IMR-90 (cell line): ENCODE data around the gene SYCN. TPM values are rescaled to one million over a fixed set of nuclear protein-coding genes. Genes with fewer than 3 reads are reported as not detected.

Experiments used
- ATAC-seq: fragments of 200-7000 bp; cut with Tn5 transposase; 2 replicates; pipeline ENCODE4 v1.9.1; 2020; ENCODE audit warnings: low read depth, mild to moderate bottlenecking, moderate library complexity
- BruUV-seq: library from RNA; stranded (reverse); fragments of 400-500 nt; replicated peaks from 2 replicates; lab custom pipeline; 2021; lab: Mats Ljungman, UMichigan
- CTCF ChIA-PET: fragments of 300-600 bp; formaldehyde crosslinking; extraction: SDS; loops from one replicate; lab custom pipeline; 2021; ENCODE audit warnings: antibody characterized with exemption; lab: Yijun Ruan, JAX
- POLR2A ChIA-PET: fragments of 300-600 bp; sonication (Branson Sonifier 250); formaldehyde crosslinking; loops from one replicate; lab custom pipeline; 2022; ENCODE audit warnings: antibody characterized with exemption; ENCODE audit not compliant: unreplicated experiment; lab: Charles Lee
- DNase-seq: peaks from one replicate; pipeline ENCODE4 v3.0.0; 2013
- H2AFZ ChIP-seq: replicated peaks from 2 replicates; pipeline ENCODE3; 2013; ENCODE audit warnings: low read length, mild to moderate bottlenecking; ENCODE audit not compliant: poor library complexity
- H2AK5ac ChIP-seq: 2 replicates; pipeline ENCODE4 v1.6.1; 2013; ENCODE audit warnings: low read depth, low read length, inconsistent platforms
- H2AK9ac ChIP-seq: replicated peaks from 2 replicates; pipeline ENCODE3; 2013; ENCODE audit warnings: mild to moderate bottlenecking, low read depth, low read length, moderate library complexity; ENCODE audit not compliant: poor library complexity
- H2BK120ac ChIP-seq: 2 replicates; pipeline ENCODE4 v1.6.1; 2013; ENCODE audit warnings: low read depth, low read length, inconsistent platforms
- H2BK15ac ChIP-seq: 3 replicates; pipeline ENCODE4 v1.6.1; 2013; ENCODE audit warnings: low read depth, low read length, inconsistent platforms
- H2BK20ac ChIP-seq: 2 replicates; pipeline ENCODE4 v1.6.1; 2013; ENCODE audit warnings: low read depth, mild to moderate bottlenecking, inconsistent platforms, low read length, moderate library complexity
- H2BK5ac ChIP-seq: 2 replicates; pipeline ENCODE4 v1.6.1; 2013; ENCODE audit warnings: mild to moderate bottlenecking, low read depth, low read length, inconsistent platforms; ENCODE audit not compliant: poor library complexity, severe bottlenecking
- H3K14ac ChIP-seq: replicated peaks from 2 replicates; pipeline ENCODE4 v1.6.1; 2013; ENCODE audit warnings: low read depth, low read length, inconsistent platforms
- H3K18ac ChIP-seq: 2 replicates; pipeline ENCODE4 v1.6.1; 2013; ENCODE audit warnings: low read depth, low read length, control low read depth
- H3K23ac ChIP-seq: 2 replicates; pipeline ENCODE4 v1.6.1; 2013; ENCODE audit warnings: low read depth, low read length, inconsistent platforms
- H3K27ac ChIP-seq: 2 replicates; pipeline ENCODE4 v1.5.1; 2013; ENCODE audit warnings: mild to moderate bottlenecking, control low read depth, low read length; ENCODE audit not compliant: insufficient read depth
- H3K27me3 ChIP-seq: 2 replicates; pipeline ENCODE4 v1.6.1; 2013; ENCODE audit warnings: low read length; ENCODE audit not compliant: control insufficient read depth, insufficient read depth
- H3K36me3 ChIP-seq: 2 replicates; pipeline ENCODE4 v1.6.1; 2013; ENCODE audit warnings: low read length, mixed read lengths; ENCODE audit not compliant: control insufficient read depth, insufficient read depth
- H3K4ac ChIP-seq: 2 replicates; pipeline ENCODE4 v1.6.1; 2013; ENCODE audit warnings: low read depth, low read length, inconsistent platforms
- H3K4me1 ChIP-seq: 2 replicates; pipeline ENCODE4 v1.6.1; 2013; ENCODE audit warnings: low read length, mixed read lengths; ENCODE audit not compliant: control insufficient read depth, insufficient read depth
- H3K4me2 ChIP-seq: 2 replicates; pipeline ENCODE4 v1.6.1; 2013; ENCODE audit warnings: low read depth, mild to moderate bottlenecking, control low read depth, low read length, moderate library complexity
- H3K4me3 ChIP-seq: 2 replicates; pipeline ENCODE4 v1.5.1; 2013; ENCODE audit warnings: low read depth, mild to moderate bottlenecking, control low read depth, low read length, moderate library complexity; ENCODE audit not compliant: insufficient read depth
- H3K56ac ChIP-seq: 2 replicates; pipeline ENCODE4 v1.6.1; 2013; ENCODE audit warnings: low read length, inconsistent platforms; ENCODE audit not compliant: insufficient read depth; ENCODE audit errors: extremely low read depth
- H3K79me1 ChIP-seq, 2 experiments: 2 replicates each; pipeline ENCODE4 v1.6.1; 2013; ENCODE audit warnings: low read length in 2 of 2, inconsistent platforms in 1 of 2, low read depth in 1 of 2
- H3K9ac ChIP-seq: 2 replicates; pipeline ENCODE4 v1.6.1; 2013; ENCODE audit warnings: low read depth, low read length, control low read depth
- H3K9me1 ChIP-seq: 2 replicates; pipeline ENCODE4 v1.6.1; 2013; ENCODE audit warnings: low read length, inconsistent platforms; ENCODE audit not compliant: insufficient read depth
- H3K9me3 ChIP-seq: 2 replicates; pipeline ENCODE4 v1.6.1; 2013; ENCODE audit warnings: low read length; ENCODE audit not compliant: control insufficient read depth, insufficient read depth
- H4K20me1 ChIP-seq: 2 replicates; pipeline ENCODE4 v1.6.1; 2013; ENCODE audit warnings: low read length, inconsistent platforms; ENCODE audit not compliant: insufficient read depth
- H4K5ac ChIP-seq: 2 replicates; pipeline ENCODE4 v1.6.1; 2013; ENCODE audit warnings: mild to moderate bottlenecking, low read depth, low read length, control low read depth
- H4K8ac ChIP-seq, 2 experiments: 2 replicates each; pipeline ENCODE4 v1.6.1; 2013; ENCODE audit warnings: low read depth in 2 of 2, low read length in 2 of 2, control low read depth in 1 of 2, inconsistent platforms in 1 of 2
- H4K91ac ChIP-seq: 2 replicates; pipeline ENCODE4 v1.6.1; 2013; ENCODE audit warnings: low read depth, low read length, inconsistent platforms; ENCODE audit not compliant: insufficient read depth
- BHLHE40 ChIP-seq: fragments of 150-350 bp; IDR thresholded peaks from 2 replicates; pipeline ENCODE4 v1.6.1; 2016; ENCODE audit warnings: mild to moderate bottlenecking, low read depth, low read length
- CEBPB ChIP-seq: IDR thresholded peaks from 2 replicates; pipeline ENCODE4 v1.6.1; 2012; ENCODE audit warnings: low read depth, low read length, improper control_type of control experiment
- CHD1 ChIP-seq: IDR thresholded peaks from 2 replicates; pipeline ENCODE4 v1.6.1; 2012; ENCODE audit warnings: low read depth, low read length, improper control_type of control experiment
- CTCF ChIP-seq: conservative IDR thresholded peaks from 2 replicates; pipeline ENCODE4 v1.5.1; 2012; ENCODE audit warnings: mild to moderate bottlenecking, low read depth, low read length, improper control_type of control experiment
- ELK1 ChIP-seq: fragments of 150-350 bp; IDR thresholded peaks from 2 replicates; pipeline ENCODE4 v1.6.1; 2016; ENCODE audit warnings: low read depth, mild to moderate bottlenecking, low read length, moderate library complexity, borderline replicate concordance
- FOS ChIP-seq: fragments of 150-350 bp; IDR thresholded peaks from 2 replicates; pipeline ENCODE4 v1.6.1; 2016; ENCODE audit warnings: low read depth, low read length
- MAFK ChIP-seq: IDR thresholded peaks from 2 replicates; pipeline ENCODE4 v1.6.1; 2012; ENCODE audit warnings: low read depth, low read length, improper control_type of control experiment
- MAZ ChIP-seq: IDR thresholded peaks from 2 replicates; pipeline ENCODE4 v1.6.1; 2012; ENCODE audit warnings: low read depth, mild to moderate bottlenecking, low read length, improper control_type of control experiment, moderate library complexity, borderline replicate concordance
- MXI1 ChIP-seq: IDR thresholded peaks from 2 replicates; pipeline ENCODE4 v1.6.1; 2012; ENCODE audit warnings: low read depth, mild to moderate bottlenecking, low read length, moderate library complexity, borderline replicate concordance
- NFE2L2 ChIP-seq: fragments of 150-350 bp; IDR thresholded peaks from 2 replicates; pipeline ENCODE4 v1.6.1; 2016; ENCODE audit warnings: low read depth, mild to moderate bottlenecking, low read length
- POLR2A ChIP-seq: IDR thresholded peaks from 2 replicates; pipeline ENCODE4 v1.6.1; 2012; ENCODE audit warnings: mild to moderate bottlenecking, low read depth, low read length
- RAD21 ChIP-seq: IDR thresholded peaks from 2 replicates; pipeline ENCODE4 v1.6.1; 2012; ENCODE audit warnings: low read length, improper control_type of control experiment
- RCOR1 ChIP-seq: IDR thresholded peaks from 2 replicates; pipeline ENCODE4 v1.6.1; 2012; ENCODE audit warnings: mild to moderate bottlenecking, low read length, improper control_type of control experiment; ENCODE audit not compliant: insufficient replicate concordance
- RFX5 ChIP-seq: IDR thresholded peaks from 2 replicates; pipeline ENCODE4 v1.8.0; 2012; ENCODE audit warnings: low read depth, mild to moderate bottlenecking, low read length, moderate library complexity
- SMC3 ChIP-seq: fragments of 150-350 bp; IDR thresholded peaks from 2 replicates; pipeline ENCODE4 v1.6.1; 2016; ENCODE audit warnings: low read depth, mild to moderate bottlenecking, antibody characterized with exemption, low read length, moderate library complexity
- USF2 ChIP-seq: fragments of 150-350 bp; IDR thresholded peaks from 2 replicates; pipeline ENCODE4 v1.6.1; 2017; ENCODE audit warnings: mild to moderate bottlenecking, antibody characterized with exemption, low read length, low read depth
- WGBS, 2 experiments: methylation state at CpG; one replicate each; pipeline versions ENCODE4 v1.1.5 to v1.1.7; 2013; ENCODE audit warnings: missing lambda C conversion rate in 2 of 2; ENCODE audit not compliant: insufficient read length in 1 of 2; ENCODE audit errors: extremely low coverage in 2 of 2; 5-methylcytosine and 5-hydroxymethylcytosine counted together
- dilution Hi-C: fragments of 300-500 bp; cut with HindIII; formaldehyde crosslinking; loops from one replicate; pipeline ENCODE4 v1.14.3; 2018; ENCODE audit warnings: low sequenced_read_pairs; ENCODE audit not compliant: unreplicated experiment
- in situ Hi-C: fragments of 300-500 bp; cut with MboI; formaldehyde crosslinking; loops from 3 replicates; pipeline ENCODE4 v1.14.3; 2019; ENCODE audit warnings: low sequenced_read_pairs, inconsistent platforms, mixed read lengths
- intact Hi-C: fragments of 100-400 bp; cut with micrococcal nuclease; formaldehyde crosslinking; loops from 2 replicates; pipeline ENCODE4 v1.10.0; 2022
- polyA plus RNA-seq, 3 experiments: library from polyadenylated mRNA; depleted of rRNA; stranded (reverse); fragments of >200 nt; gene quantifications; 2 replicates each; pipeline ENCODE4 v1.2.3, GENCODE V29; 2012; ENCODE audit warnings: low replicate concordance in 1 of 3
- total RNA-seq: library from RNA; depleted of rRNA; stranded (reverse); fragments of >200 nt; gene quantifications from 2 replicates; pipeline ENCODE4 v1.2.3, GENCODE V29; 2012

The SYCN gene
- total and polyA plus RNA-seq, 2 of the 4 experiments (the other 2 are of a cell fraction), result not detected

DNA sequence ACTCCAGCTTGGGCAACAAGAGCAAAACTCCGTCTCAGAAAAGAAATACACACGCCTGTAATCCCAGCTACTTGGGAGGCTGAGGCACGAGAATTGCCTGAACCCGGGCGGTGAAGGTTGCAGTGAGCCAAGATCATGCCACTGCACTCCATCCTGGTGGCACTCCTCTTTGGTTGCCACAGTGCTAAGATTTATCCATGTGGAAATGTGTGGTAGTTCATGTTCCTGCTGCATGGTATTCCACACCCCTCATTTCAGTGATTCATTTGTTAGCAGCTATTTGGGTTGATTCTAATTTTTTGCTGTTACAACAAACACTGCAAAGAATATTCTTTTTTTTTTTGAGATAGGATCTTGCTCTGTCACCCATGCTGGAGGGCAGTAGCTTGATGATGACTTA, 28.6 kb upstream of the SYCN start:
- BruUV-seq, result no TSS peak
- POLR2A ChIA-PET, result no interaction called here
- in situ Hi-C loops, result no loop called here

More for the DNA sequence above, 28.6 kb upstream of the SYCN start:
- Histone ChIP-seq H3K56ac (no peak overlapping the region), H3K9me3 (no peaks in the 10 kb centered on the region), H4K20me1 (no peaks in the 10 kb centered on the region), H4K5ac (no peak overlapping the region), H2BK120ac (no peak overlapping the region), H3K18ac (no peak overlapping the region), H3K9me1 (no peaks in the 10 kb centered on the region), H3K27me3 (peaks cover 11% of the 10 kb centered on the region), H3K36me3 (no peaks in the 10 kb centered on the region), H2BK20ac (no peak overlapping the region), H2AFZ (no peak overlapping the region), H3K4me2 (no peak overlapping the region), H3K23ac (no peak overlapping the region), H4K91ac (no peak overlapping the region), H2BK5ac (no peak overlapping the region), H3K4ac (no peak overlapping the region), H2BK15ac (no peak overlapping the region), H2AK9ac (no peak overlapping the region), H3K27ac (no peak overlapping the region), H3K4me1 (no peaks in the 10 kb centered on the region), H3K4me3 (no peak overlapping the region), H2AK5ac (no peak overlapping the region), H3K9ac (no peak overlapping the region), H4K8ac (no peak overlapping the region), H3K79me1 (no peaks in the 10 kb centered on the region), H3K14ac (no peak overlapping the region)
- no peak for TF ChIP-seq POLR2A
- TF ChIP-seq ELK1, result no peak
- TF ChIP-seq SMC3, result no peak
- TF ChIP-seq USF2, result no peak
- no peak for TF ChIP-seq CTCF
- TF ChIP-seq MXI1, result no peak
- no peak for TF ChIP-seq FOS
- no peak for TF ChIP-seq MAZ
- TF ChIP-seq CHD1, result no peak
- no peak for TF ChIP-seq NFE2L2
- TF ChIP-seq RFX5, result no peak
- TF ChIP-seq MAFK, result no peak
- TF ChIP-seq BHLHE40, result no peak
- no peak for TF ChIP-seq CEBPB
- TF ChIP-seq RCOR1, result no peak
- TF ChIP-seq RAD21, result no peak
- WGBS, 2 experiments, result 60% methylated on average over 1 of the region's 5 CpGs; no CpG with 5 or more reads in 1 of the 2 experiments
- no peak for DNase-seq
- dilution Hi-C loops (no loop called here), intact Hi-C loops (no loop called here)
- ATAC-seq, result no peak
- CTCF ChIA-PET, result no interaction called here
